ENCODE results near the gene ABR.

DNA sequence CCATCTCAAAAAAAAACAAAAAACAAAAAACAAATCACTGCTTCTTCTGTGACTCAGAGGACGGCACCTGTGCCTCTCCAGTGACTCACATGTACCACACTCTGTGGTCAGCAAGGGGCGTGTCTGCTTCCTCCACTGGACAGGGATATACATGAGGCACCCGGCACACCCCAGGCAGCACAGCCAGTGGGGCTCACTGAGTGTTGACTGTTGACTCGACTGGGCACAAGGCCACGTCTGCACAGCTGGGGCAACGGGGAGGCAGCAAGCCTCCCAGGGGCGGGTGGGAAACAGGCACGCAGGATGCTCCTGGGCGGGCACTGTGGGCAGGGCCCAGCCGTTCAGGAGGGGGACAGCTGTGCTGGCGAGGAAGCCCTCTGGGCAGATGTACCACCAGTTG lies 118.8 kb downstream of the ABR start:
- TF ChIP-seq, protein P1, sequence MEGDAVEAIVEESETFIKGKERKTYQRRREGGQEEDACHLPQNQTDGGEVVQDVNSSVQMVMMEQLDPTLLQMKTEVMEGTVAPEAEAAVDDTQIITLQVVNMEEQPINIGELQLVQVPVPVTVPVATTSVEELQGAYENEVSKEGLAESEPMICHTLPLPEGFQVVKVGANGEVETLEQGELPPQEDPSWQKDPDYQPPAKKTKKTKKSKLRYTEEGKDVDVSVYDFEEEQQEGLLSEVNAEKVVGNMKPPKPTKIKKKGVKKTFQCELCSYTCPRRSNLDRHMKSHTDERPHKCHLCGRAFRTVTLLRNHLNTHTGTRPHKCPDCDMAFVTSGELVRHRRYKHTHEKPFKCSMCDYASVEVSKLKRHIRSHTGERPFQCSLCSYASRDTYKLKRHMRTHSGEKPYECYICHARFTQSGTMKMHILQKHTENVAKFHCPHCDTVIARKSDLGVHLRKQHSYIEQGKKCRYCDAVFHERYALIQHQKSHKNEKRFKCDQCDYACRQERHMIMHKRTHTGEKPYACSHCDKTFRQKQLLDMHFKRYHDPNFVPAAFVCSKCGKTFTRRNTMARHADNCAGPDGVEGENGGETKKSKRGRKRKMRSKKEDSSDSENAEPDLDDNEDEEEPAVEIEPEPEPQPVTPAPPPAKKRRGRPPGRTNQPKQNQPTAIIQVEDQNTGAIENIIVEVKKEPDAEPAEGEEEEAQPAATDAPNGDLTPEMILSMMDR (IDR thresholded peaks at IDR 0.05): no peak
- TF ChIP-seq EZH2 (IDR thresholded peaks at IDR 0.05): no peak
